ENCODE measurements around the gene NDST4. TPM values are rescaled to one million over a fixed set of nuclear protein-coding genes. Genes with fewer than 3 reads are reported as not detected.

Gene NDST4
- total RNA-seq, 1 experiment from 2014 or later = not detected

- H3K9me3 ChIP-seq (ENCODE audit: low read length) = no peaks in the 10 kb centered on the region
- no peak overlapping the region for H3K27ac ChIP-seq (ENCODE audit: low read length)
- no peak for DNase-seq
- no TSS peak for BruUV-seq (replicated peaks)
- H3K27me3 ChIP-seq (ENCODE audit: low read length) = no peaks in the 10 kb centered on the region
- no peaks in the 10 kb centered on the region for H3F3A ChIP-seq (ENCODE audit: low read length, unreplicated experiment)
- no peaks in the 10 kb centered on the region for H3K4me1 ChIP-seq (ENCODE audit: insufficient read depth, low read length)
- TF ChIP-seq EZH2 (IDR thresholded peaks at IDR 0.05; ENCODE audit: low read length, unreplicated experiment) (no peak), CTCF (conservative IDR thresholded peaks at IDR 0.05; ENCODE audit: low read depth, low read length) (no peak), EZH2phosphoT487 (IDR thresholded peaks at IDR 0.05; ENCODE audit: borderline replicate concordance, low read length) (no peak)
- no peak overlapping the region for H3K9ac ChIP-seq (ENCODE audit: low read length)
- H3K79me2 ChIP-seq (ENCODE audit: low read length) = no peaks in the 10 kb centered on the region
- H4K20me1 ChIP-seq (ENCODE audit: low read length) = no peaks in the 10 kb centered on the region
- CTCF ChIA-PET = no interaction called here
- intact Hi-C loops (cut with micrococcal nuclease) = no loop called here
- no peak overlapping the region for H3K4me2 ChIP-seq (ENCODE audit: low read length)
- H2AFZ ChIP-seq (ENCODE audit: low read length) = no peak overlapping the region
- H3K36me3 ChIP-seq (ENCODE audit: low read depth, low read length) = no peaks in the 10 kb centered on the region
- H3K4me3 ChIP-seq (ENCODE audit: low read length) = no peak overlapping the region
- ATAC-seq = peak; percentile 20
- H3K9me2 ChIP-seq (replicated peaks; ENCODE audit: low read length) = no peaks in the 10 kb centered on the region
- POLR2A ChIA-PET (ENCODE audit: unreplicated experiment) = no interaction called here
Measured at GRCh38 chr4:115149106-115149505, 35.7 kb upstream of the NDST4 start.

- no peak for TF ChIP-seq EZH2 (IDR thresholded peaks at IDR 0.05; ENCODE audit: low read length, unreplicated experiment)
- TF ChIP-seq EZH2phosphoT487 (IDR thresholded peaks at IDR 0.05; ENCODE audit: borderline replicate concordance, low read length) = no peak
- TF ChIP-seq CTCF (conservative IDR thresholded peaks at IDR 0.05; ENCODE audit: low read depth, low read length) = no peak
- H3K4me1 ChIP-seq (ENCODE audit: insufficient read depth, low read length) = no peaks in the 10 kb centered on the region
- H3K9me3 ChIP-seq (ENCODE audit: low read length) = no peaks in the 10 kb centered on the region
- ChIA-PET POLR2A (ENCODE audit: unreplicated experiment) (no interaction called here), CTCF (no interaction called here)
- H3K9ac ChIP-seq (ENCODE audit: low read length) = no peak overlapping the region
- intact Hi-C loops (cut with micrococcal nuclease) = no loop called here
- no peak for DNase-seq
- H2AFZ ChIP-seq (ENCODE audit: low read length) = no peak overlapping the region
- H3K36me3 ChIP-seq (ENCODE audit: low read depth, low read length) = no peaks in the 10 kb centered on the region
- H3K27me3 ChIP-seq (ENCODE audit: low read length) = no peaks in the 10 kb centered on the region
- no peaks in the 10 kb centered on the region for H4K20me1 ChIP-seq (ENCODE audit: low read length)
- no peak for ATAC-seq
- H3F3A ChIP-seq (ENCODE audit: low read length, unreplicated experiment) = no peaks in the 10 kb centered on the region
- no peak overlapping the region for H3K4me2 ChIP-seq (ENCODE audit: low read length)
- no peak overlapping the region for H3K27ac ChIP-seq (ENCODE audit: low read length)
- no peaks in the 10 kb centered on the region for H3K9me2 ChIP-seq (replicated peaks; ENCODE audit: low read length)
- BruUV-seq (replicated peaks) = no TSS peak
- no peaks in the 10 kb centered on the region for H3K79me2 ChIP-seq (ENCODE audit: low read length)
- no peak overlapping the region for H3K4me3 ChIP-seq (ENCODE audit: low read length)
Measured at GRCh38 chr4:115145393-115146160, 32.2 kb upstream of the NDST4 start.

- intact Hi-C loops (cut with micrococcal nuclease) = loop anchor here (10.0 kb wide), 1 partner anchor 1017 kb away; no protein-coding TSS in a partner anchor
- Histone ChIP-seq H2AFZ (ENCODE audit: low read length) (no peak overlapping the region), H3K4me1 (ENCODE audit: insufficient read depth, low read length) (no peaks in the 10 kb centered on the region), H3K27me3 (ENCODE audit: low read length) (no peaks in the 10 kb centered on the region), H3K4me2 (ENCODE audit: low read length) (no peak overlapping the region), H4K20me1 (ENCODE audit: low read length) (no peaks in the 10 kb centered on the region), H3K9me3 (ENCODE audit: low read length) (no peaks in the 10 kb centered on the region), H3K27ac (ENCODE audit: low read length) (no peak overlapping the region), H3K4me3 (ENCODE audit: low read length) (no peak overlapping the region), H3K36me3 (ENCODE audit: low read depth, low read length) (no peaks in the 10 kb centered on the region), H3K9me2 (replicated peaks; ENCODE audit: low read length) (no peaks in the 10 kb centered on the region), H3K79me2 (ENCODE audit: low read length) (no peaks in the 10 kb centered on the region), H3K9ac (ENCODE audit: low read length) (no peak overlapping the region), H3F3A (ENCODE audit: low read length, unreplicated experiment) (no peaks in the 10 kb centered on the region)
- no peak for TF ChIP-seq EZH2phosphoT487 (IDR thresholded peaks at IDR 0.05; ENCODE audit: borderline replicate concordance, low read length)
- no peak for TF ChIP-seq EZH2 (IDR thresholded peaks at IDR 0.05; ENCODE audit: low read length, unreplicated experiment)
- no peak for TF ChIP-seq CTCF (conservative IDR thresholded peaks at IDR 0.05; ENCODE audit: low read depth, low read length)
- BruUV-seq (replicated peaks) = no TSS peak
- ChIA-PET CTCF (no interaction called here), POLR2A (ENCODE audit: unreplicated experiment) (no interaction called here)
- DNase-seq = no peak
- ATAC-seq = no peak
Measured at GRCh38 chr4:115128037-115128436, 14.6 kb upstream of the NDST4 start.

Data from PC-3 (cell line).